GM18870 (cell line): ENCODE measurements around the gene SHISA6.

ENCODE experiments used
- ATAC-seq: cut with Tn5 transposase; IDR thresholded peaks from one replicate; pipeline ENCODE4 v1.9.1; 2021; ENCODE audit warnings: moderate library complexity; ENCODE audit not compliant: unreplicated experiment

Gene SHISA6

GRCh38 chr17:11264183-11264871 is 23.3 kb downstream of the SHISA6 start:
- ATAC-seq: no peak

GRCh38 chr17:11267999-11268575 is 27.1 kb downstream of the SHISA6 start:
- ATAC-seq: no peak

- no peak for ATAC-seq
Observed at GRCh38 chr17:11269210-11269609, 28.2 kb downstream of the SHISA6 start.

- no peak for ATAC-seq
Observed at GRCh38 chr17:11272191-11272590, 31.2 kb downstream of the SHISA6 start.

GRCh38 chr17:11273596-11273995 is 32.6 kb downstream of the SHISA6 start:
- no peak for ATAC-seq

- ATAC-seq: no peak
Observed at GRCh38 chr17:11274106-11274505, 33.1 kb downstream of the SHISA6 start.

- no peak for ATAC-seq
Observed at GRCh38 chr17:11276486-11276885, 35.5 kb downstream of the SHISA6 start.

GRCh38 chr17:11278186-11278991 is 37.4 kb downstream of the SHISA6 start:
- ATAC-seq: no peak

GRCh38 chr17:11278992-11279270 is 37.9 kb downstream of the SHISA6 start:
- no peak for ATAC-seq

- ATAC-seq: no peak
Observed at GRCh38 chr17:11279776-11280344, 38.8 kb downstream of the SHISA6 start.

GRCh38 chr17:11282586-11282985 is 41.6 kb downstream of the SHISA6 start:
- no peak for ATAC-seq

- ATAC-seq: no peak
Observed at GRCh38 chr17:11284811-11285210, 43.8 kb downstream of the SHISA6 start.

- no peak for ATAC-seq
Observed at GRCh38 chr17:11285946-11286345, 44.9 kb downstream of the SHISA6 start.

- ATAC-seq: no peak
Observed at GRCh38 chr17:11287791-11288190, 46.8 kb downstream of the SHISA6 start.

GRCh38 chr17:11290814-11291213 is 49.8 kb downstream of the SHISA6 start:
- no peak for ATAC-seq

GRCh38 chr17:11292491-11292890 is 51.5 kb downstream of the SHISA6 start:
- ATAC-seq: no peak

GRCh38 chr17:11293480-11293879 is 52.5 kb downstream of the SHISA6 start:
- ATAC-seq: no peak

GRCh38 chr17:11294826-11295225 is 53.8 kb downstream of the SHISA6 start:
- ATAC-seq: no peak

GRCh38 chr17:11296994-11297393 is 56.0 kb downstream of the SHISA6 start:
- no peak for ATAC-seq

GRCh38 chr17:11298401-11298800 is 57.4 kb downstream of the SHISA6 start:
- ATAC-seq: no peak

GRCh38 chr17:11300201-11300600 is 59.2 kb downstream of the SHISA6 start:
- no peak for ATAC-seq

- no peak for ATAC-seq
Observed at GRCh38 chr17:11300738-11301137, 59.7 kb downstream of the SHISA6 start.
